PC-3 (cell line): ENCODE measurements around the gene PARD6B.

ENCODE experiments used
- EZH2 ChIP-seq: fragments of 300-600 bp; sonication (generic); IDR thresholded peaks from one replicate; pipeline ENCODE4 v1.6.1; 2017; ENCODE audit warnings: antibody characterized with exemption, mild to moderate bottlenecking, low read length; ENCODE audit not compliant: unreplicated experiment
- EZH2phosphoT487 ChIP-seq: fragments of 300-600 bp; sonication (generic); IDR thresholded peaks from 2 replicates; pipeline ENCODE4 v1.6.1; 2018; ENCODE audit warnings: mild to moderate bottlenecking, antibody characterized with exemption, low read length, borderline replicate concordance
- TF ChIP-seq, protein P1 (sequence below): fragments of 300-600 bp; sonication (generic); conservative IDR thresholded peaks from 2 replicates; pipeline ENCODE4 v1.5.1; 2017; ENCODE audit warnings: antibody characterized with exemption, low read depth, mild to moderate bottlenecking, low read length

DNA sequence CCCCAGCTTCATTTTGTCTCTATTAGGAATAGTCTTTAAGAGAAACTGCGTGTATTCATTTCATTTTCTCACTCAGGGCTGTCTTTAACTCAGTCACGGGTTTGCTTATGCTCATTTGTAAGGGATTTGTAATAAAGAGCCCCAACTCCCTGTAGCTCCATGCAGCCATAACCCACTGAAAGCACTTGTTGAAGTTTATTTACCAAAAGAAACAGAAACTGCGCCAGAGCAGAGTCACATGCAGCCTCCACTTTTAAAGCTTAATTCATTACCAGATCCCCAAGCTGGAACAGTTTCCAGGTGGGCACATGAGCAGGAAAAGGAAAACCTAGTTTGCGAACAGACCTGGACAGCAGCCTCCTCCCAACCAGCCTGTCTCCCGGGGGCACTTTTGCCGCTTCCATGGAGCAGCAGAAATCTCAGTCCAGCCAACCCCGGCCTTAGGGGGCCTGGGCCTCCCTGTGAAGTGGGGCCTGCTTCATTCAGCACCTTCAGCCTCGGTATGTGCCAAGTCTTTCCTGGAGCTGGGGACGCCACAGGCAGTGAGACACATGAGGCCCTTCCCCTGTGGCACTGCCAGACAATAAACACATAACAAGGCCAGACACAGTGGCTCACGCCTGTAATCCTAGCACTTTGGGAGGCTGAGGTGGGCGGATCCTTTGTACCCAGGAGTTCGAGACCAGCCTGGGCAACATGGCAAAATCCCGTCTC is 68.0 kb downstream of the PARD6B start:
- TF ChIP-seq, protein P1, sequence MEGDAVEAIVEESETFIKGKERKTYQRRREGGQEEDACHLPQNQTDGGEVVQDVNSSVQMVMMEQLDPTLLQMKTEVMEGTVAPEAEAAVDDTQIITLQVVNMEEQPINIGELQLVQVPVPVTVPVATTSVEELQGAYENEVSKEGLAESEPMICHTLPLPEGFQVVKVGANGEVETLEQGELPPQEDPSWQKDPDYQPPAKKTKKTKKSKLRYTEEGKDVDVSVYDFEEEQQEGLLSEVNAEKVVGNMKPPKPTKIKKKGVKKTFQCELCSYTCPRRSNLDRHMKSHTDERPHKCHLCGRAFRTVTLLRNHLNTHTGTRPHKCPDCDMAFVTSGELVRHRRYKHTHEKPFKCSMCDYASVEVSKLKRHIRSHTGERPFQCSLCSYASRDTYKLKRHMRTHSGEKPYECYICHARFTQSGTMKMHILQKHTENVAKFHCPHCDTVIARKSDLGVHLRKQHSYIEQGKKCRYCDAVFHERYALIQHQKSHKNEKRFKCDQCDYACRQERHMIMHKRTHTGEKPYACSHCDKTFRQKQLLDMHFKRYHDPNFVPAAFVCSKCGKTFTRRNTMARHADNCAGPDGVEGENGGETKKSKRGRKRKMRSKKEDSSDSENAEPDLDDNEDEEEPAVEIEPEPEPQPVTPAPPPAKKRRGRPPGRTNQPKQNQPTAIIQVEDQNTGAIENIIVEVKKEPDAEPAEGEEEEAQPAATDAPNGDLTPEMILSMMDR, result no peak
- TF ChIP-seq EZH2 (no peak), EZH2phosphoT487 (no peak)
